ENCODE results near the gene DCPS.

DNA sequence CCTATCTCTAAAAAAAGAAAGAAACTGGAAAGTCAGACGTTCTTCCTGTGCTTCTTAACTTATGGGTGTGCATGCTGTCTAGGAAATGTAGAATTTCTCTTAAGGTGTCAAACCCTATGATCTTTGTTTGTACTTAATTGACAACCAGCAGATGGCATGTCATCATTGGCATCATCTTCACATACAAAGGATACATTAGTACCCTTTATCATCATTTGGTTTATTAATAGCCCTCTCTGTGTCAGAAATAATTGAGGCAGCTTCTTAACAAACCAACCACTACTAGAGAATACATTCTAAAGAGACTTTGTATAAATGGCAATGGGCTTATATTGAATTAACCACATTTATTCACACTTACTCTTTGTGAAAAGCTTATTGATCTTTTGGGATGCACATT is 49.0 kb upstream of the DCPS start:
- TF ChIP-seq EZH2phosphoT487 (IDR thresholded peaks at IDR 0.05; ENCODE audit: insufficient read depth, low read depth): no peak
- TF ChIP-seq EZH2 (IDR thresholded peaks at IDR 0.05; ENCODE audit: insufficient read depth, poor library complexity, severe bottlenecking): no peak
